Stimulated activated CD4-positive, alpha-beta T cell treated with anti-CD3 and anti-CD28 coated beads, TNF-alpha, amount 100 ng/mL, for 24 hours (primary cell): ENCODE results near the gene EXOC3L1.

Experiments
- DNase-seq, 3 experiments: peaks; one replicate each; pipeline ENCODE4 v3.0.0-alpha.2; 2020; ENCODE audit warnings: low read depth in 3 of 3

The EXOC3L1 gene

GRCh38 chr16:67199011-67199807, 9.3 kb upstream of the EXOC3L1 start, which contains the start of gene ELMO3:
TSS of gene ELMO3 (plus strand) at chr16:67199131. CDS start at chr16:67199327, 196 bp downstream.
- no peak for DNase-seq

GRCh38 chr16:67198238-67198734, 8.3 kb upstream of the EXOC3L1 start:
- DNase-seq: no peak

GRCh38 chr16:67197704-67198103, 7.8 kb upstream of the EXOC3L1 start:
- no peak for DNase-seq

- DNase-seq: no peak
Observed at GRCh38 chr16:67196881-67197280, 6.9 kb upstream of the EXOC3L1 start.

- no peak for DNase-seq
Observed at GRCh38 chr16:67195676-67196075, 5.7 kb upstream of the EXOC3L1 start.

GRCh38 chr16:67194260-67194659, 4.3 kb upstream of the EXOC3L1 start:
- no peak for DNase-seq

- DNase-seq: no peak
Observed at GRCh38 chr16:67193536-67193935, 3.6 kb upstream of the EXOC3L1 start.

GRCh38 chr16:67192781-67193361, 2.9 kb upstream of the EXOC3L1 start:
- DNase-seq: no peak

- peak; percentile 72 to 89 (median 79) for DNase-seq
Observed at GRCh38 chr16:67191995-67192681, 2.2 kb upstream of the EXOC3L1 start, which contains the start of gene E2F4. TSS of gene E2F4 (plus strand) at chr16:67192155. CDS start at chr16:67192228, 73 bp downstream.

GRCh38 chr16:67191411-67191994, 1.6 kb upstream of the EXOC3L1 start:
- no peak for DNase-seq

- no peak for DNase-seq
Observed at GRCh38 chr16:67190448-67191399, 788 bp upstream of the EXOC3L1 start.

GRCh38 chr16:67188798-67189197, 1.1 kb downstream of the EXOC3L1 start:
- DNase-seq: no peak

GRCh38 chr16:67188323-67188722, 1.6 kb downstream of the EXOC3L1 start:
- DNase-seq: no peak

GRCh38 chr16:67187175-67187890, 2.6 kb downstream of the EXOC3L1 start:
- no peak for DNase-seq

- no peak for DNase-seq
Observed at GRCh38 chr16:67186550-67186950, 3.4 kb downstream of the EXOC3L1 start.

- DNase-seq: no peak
Observed at GRCh38 chr16:67185651-67186134, 4.2 kb downstream of the EXOC3L1 start.

GRCh38 chr16:67184995-67185650, 4.8 kb downstream of the EXOC3L1 start:
- DNase-seq: peak; percentile 56 to 82 (median 74)

- peak in 1 of 3 experiments; percentile 42 for DNase-seq
Observed at GRCh38 chr16:67184453-67184994, 5.4 kb downstream of the EXOC3L1 start.
